HepG2 (cell line): ENCODE data around the gene DPY30. TPM values are rescaled to one million over a fixed set of nuclear protein-coding genes. Genes with fewer than 3 reads are reported as not detected.

Experiments
- ATAC-seq: fragments of 200-7000 bp; cut with Tn5 transposase; 3 replicates; pipeline ENCODE4 v1.9.1; 2020; ENCODE audit warnings: mild to moderate bottlenecking, moderate library complexity
- BruUV-seq: library from RNA; stranded (reverse); fragments of 400-500 nt; replicated peaks from 2 replicates; lab custom pipeline; 2021; lab: Mats Ljungman, UMichigan
- CTCF ChIA-PET: fragments of 300-600 bp; formaldehyde crosslinking; extraction: SDS; loops from one replicate; lab custom pipeline; 2021; ENCODE audit warnings: low total read pairs, inconsistent platforms, low intra/inter-chr PET ratio; lab: Yijun Ruan, JAX
- POLR2A ChIA-PET: fragments of 350-600 bp; sonication (Branson Sonifier 250); formaldehyde crosslinking; loops from one replicate; lab custom pipeline; 2020; ENCODE audit warnings: antibody characterized with exemption, inconsistent platforms; lab: Yijun Ruan, JAX
- DNase-seq: peaks from one replicate; pipeline ENCODE4 v3.0.0-alpha.2; 2015; ENCODE audit warnings: low spot score
- FAIRE-seq: peaks from 3 replicates; lab custom pipeline; 2011; peaks lifted over from hg19 to GRCh38; lab: Jason Lieb, UNC
- H2AFZ ChIP-seq: one replicate; pipeline ENCODE4 v1.6.1; 2011; ENCODE audit warnings: low read length, inconsistent platforms
- H3K27ac ChIP-seq: fragments of 300-600 bp; 3 replicates; pipeline ENCODE4 v1.8.0; 2011; ENCODE audit warnings: mixed run types, mild to moderate bottlenecking, mixed read lengths, low read length, inconsistent platforms; ENCODE audit not compliant: insufficient read depth; ENCODE audit errors: extremely low read length
- H3K27me3 ChIP-seq, 2 experiments: fragments of 200-600 bp in 1 of 2; 2 replicates in 1 of 2; 3 replicates in 1 of 2; pipeline versions ENCODE4 v1.6.0 to v1.8.0; 2011; ENCODE audit warnings: low read length in 2 of 2, mild to moderate bottlenecking in 2 of 2, moderate library complexity in 2 of 2, inconsistent platforms in 1 of 2; ENCODE audit not compliant: insufficient read depth in 2 of 2, control insufficient read depth in 1 of 2
- H3K36me3 ChIP-seq, 2 experiments: fragments of 200-600 bp in 1 of 2; replicated peaks in 1 of 2; 2 replicates in 1 of 2; 3 replicates in 1 of 2; pipeline versions ENCODE4 v1.5.1 to v1.8.0; 2011; ENCODE audit warnings: low read length in 2 of 2, inconsistent platforms in 1 of 2; ENCODE audit not compliant: insufficient read depth in 2 of 2, control insufficient read depth in 1 of 2
- H3K4me1 ChIP-seq: 2 replicates; pipeline ENCODE4 v1.5.1; 2012; ENCODE audit warnings: low read length, inconsistent platforms; ENCODE audit not compliant: insufficient read depth
- H3K4me2 ChIP-seq: 2 replicates; pipeline ENCODE4 v1.6.0; 2011; ENCODE audit warnings: low read depth, low read length, inconsistent platforms
- H3K4me3 ChIP-seq, 3 experiments: fragments of 200-600 bp in 1 of 3; sonication (generic), shearing (Covaris generic) in 1 of 3; replicated peaks in 1 of 3; 2 replicates each; pipeline ENCODE4 v1.5.1; 2011 to 2016; ENCODE audit warnings: low read length in 3 of 3, inconsistent platforms in 2 of 3, low read depth in 2 of 3, mild to moderate bottlenecking in 2 of 3, control low read depth in 1 of 3, mixed read lengths in 1 of 3; ENCODE audit not compliant: insufficient read depth in 1 of 3
- H3K79me2 ChIP-seq: one replicate; pipeline ENCODE4 v1.6.1; 2011; ENCODE audit warnings: low read length, inconsistent platforms; ENCODE audit not compliant: insufficient read depth
- H3K9ac ChIP-seq: 2 replicates; pipeline ENCODE4 v1.6.0; 2011; ENCODE audit warnings: mild to moderate bottlenecking, low read depth, low read length, inconsistent platforms; ENCODE audit not compliant: insufficient read depth
- H3K9me3 ChIP-seq: 2 replicates; pipeline ENCODE4 v1.5.1; 2012; ENCODE audit warnings: mild to moderate bottlenecking, low read length
- H4K20me1 ChIP-seq: 2 replicates; pipeline ENCODE4 v1.6.0; 2011; ENCODE audit warnings: inconsistent platforms, mild to moderate bottlenecking, low read length, moderate library complexity; ENCODE audit not compliant: insufficient read depth
- CHD4 ChIP-seq: fragments of 200-600 bp; sonication (generic); IDR thresholded peaks from 2 replicates; pipeline ENCODE4 v1.7.0; 2017; ENCODE audit warnings: mild to moderate bottlenecking, low read length, borderline replicate concordance
- EED ChIP-seq: sonication (generic); formaldehyde crosslinking; IDR thresholded peaks from 2 replicates; pipeline ENCODE4 v1.5.0; 2020; ENCODE audit warnings: mild to moderate bottlenecking, missing genetic modification reagents
- ELF4 ChIP-seq: sonication (generic); formaldehyde crosslinking; IDR thresholded peaks from 2 replicates; pipeline ENCODE4 v1.5.0; 2020; ENCODE audit warnings: missing genetic modification reagents, mild to moderate bottlenecking, moderate library complexity, borderline replicate concordance
- FOXP1 ChIP-seq, 2 experiments: fragments of 450-650 bp in 1 of 2; IDR thresholded peaks; 2 replicates each; pipeline ENCODE4 v1.6.1; 2017 to 2018; ENCODE audit warnings: antibody characterized with exemption in 1 of 2
- HHEX ChIP-seq: IDR thresholded peaks from 2 replicates; pipeline ENCODE4 v1.6.1; 2016; ENCODE audit warnings: control low read depth
- MBD4 ChIP-seq: IDR thresholded peaks from 2 replicates; pipeline ENCODE4 v1.6.1; 2012; ENCODE audit warnings: low read length, inconsistent platforms, borderline replicate concordance
- NFATC3 ChIP-seq: sonication (generic); formaldehyde crosslinking; IDR thresholded peaks from 2 replicates; pipeline ENCODE4 v1.5.1; 2020; ENCODE audit warnings: mild to moderate bottlenecking, missing genetic modification reagents
- SNAPC2 ChIP-seq: sonication (generic); formaldehyde crosslinking; IDR thresholded peaks from 2 replicates; pipeline ENCODE4 v1.8.1; 2022; ENCODE audit warnings: mild to moderate bottlenecking, missing genetic modification reagents
- TARDBP ChIP-seq: sonication (generic); formaldehyde crosslinking; IDR thresholded peaks from 2 replicates; pipeline ENCODE4 v1.8.0; 2022; ENCODE audit warnings: mild to moderate bottlenecking, missing genetic modification reagents
- TOE1 ChIP-seq: sonication (generic); formaldehyde crosslinking; IDR thresholded peaks from 2 replicates; pipeline ENCODE4 v1.4.0; 2020; ENCODE audit warnings: mild to moderate bottlenecking, missing genetic modification reagents
- ZC3H13 ChIP-seq: sonication (generic); formaldehyde crosslinking; IDR thresholded peaks from 2 replicates; pipeline ENCODE4 v1.8.1; 2023; ENCODE audit warnings: mild to moderate bottlenecking, missing genetic modification reagents, moderate library complexity
- ZNF451 ChIP-seq: sonication (generic); formaldehyde crosslinking; IDR thresholded peaks from 2 replicates; pipeline ENCODE4 v1.5.0; 2020; ENCODE audit warnings: mild to moderate bottlenecking, missing genetic modification reagents
- ZNF788 ChIP-seq: sonication (generic); formaldehyde crosslinking; IDR thresholded peaks from 2 replicates; pipeline ENCODE4 v1.5.0; 2020; ENCODE audit warnings: mild to moderate bottlenecking, missing genetic modification reagents, borderline replicate concordance
- WGBS: methylation state at CpG from one replicate; pipeline ENCODE4 v1.1.6; 2017; ENCODE audit warnings: low lambda C conversion rate; 5-methylcytosine and 5-hydroxymethylcytosine counted together
- in situ Hi-C: cut with HindIII; loops from 2 replicates; pipeline ENCODE4 v1.10.0; 2017; ENCODE audit warnings: low pct_unique_long_range_greater_than_20kb; ENCODE audit not compliant: extremely low pct_ligation_motif_present
- intact Hi-C: fragments of 100-400 bp; cut with micrococcal nuclease; formaldehyde crosslinking; loops from one replicate; pipeline ENCODE4 v1.10.0; 2022; ENCODE audit not compliant: unreplicated experiment
- polyA plus RNA-seq, 8 experiments: library from polyadenylated mRNA; depleted of rRNA in 3 of 8; stranded (reverse) in 7 of 8; unstranded in 1 of 8; fragments of >200 nt; fragmentation: Illumina TruSeq in 4 of 8; extraction: Trizol in 4 of 8; gene quantifications; 2 replicates each; pipeline versions ENCODE4 v1.2.1 to v1.2.3, GENCODE V29; 2011 to 2016; ENCODE audit warnings: low read depth in 4 of 8, missing spikeins in 1 of 8, mixed read lengths in 1 of 8; ENCODE audit not compliant: insufficient read depth in 1 of 8
- total RNA-seq, 5 experiments: library from RNA; depleted of rRNA; stranded (reverse); fragments of >200 nt; fragmentation: Illumina TruSeq; extraction: Trizol; gene quantifications; 2 replicates each; pipeline ENCODE4 v1.2.3, GENCODE V29; 2016; ENCODE audit warnings: low read depth in 1 of 5
- TF ChIP-seq, protein P1 (sequence below): sonication (generic); formaldehyde crosslinking; IDR thresholded peaks from 2 replicates; pipeline ENCODE4 v1.8.0; 2022; ENCODE audit warnings: missing genetic modification reagents, low read depth, mild to moderate bottlenecking, borderline replicate concordance
- TF ChIP-seq, protein P2 (sequence below): fragments of 450-650 bp; IDR thresholded peaks from 2 replicates; pipeline ENCODE4 v1.6.1; 2017
- TF ChIP-seq, protein P3 (sequence below): sonication (generic); formaldehyde crosslinking; IDR thresholded peaks from 2 replicates; pipeline ENCODE4 v1.4.0; 2020; ENCODE audit warnings: mild to moderate bottlenecking, missing genetic modification reagents
- TF ChIP-seq, protein P4 (sequence below): sonication (generic); formaldehyde crosslinking; conservative IDR thresholded peaks from 2 replicates; pipeline ENCODE4 v1.5.0; 2020; ENCODE audit warnings: missing genetic modification reagents

DPY30 gene
- total and polyA plus RNA-seq, 2 of the 13 experiments (the other 11 are each of a cell fraction or from before 2014, with no cell fraction given): 98.1 to 118 TPM

DNA sequence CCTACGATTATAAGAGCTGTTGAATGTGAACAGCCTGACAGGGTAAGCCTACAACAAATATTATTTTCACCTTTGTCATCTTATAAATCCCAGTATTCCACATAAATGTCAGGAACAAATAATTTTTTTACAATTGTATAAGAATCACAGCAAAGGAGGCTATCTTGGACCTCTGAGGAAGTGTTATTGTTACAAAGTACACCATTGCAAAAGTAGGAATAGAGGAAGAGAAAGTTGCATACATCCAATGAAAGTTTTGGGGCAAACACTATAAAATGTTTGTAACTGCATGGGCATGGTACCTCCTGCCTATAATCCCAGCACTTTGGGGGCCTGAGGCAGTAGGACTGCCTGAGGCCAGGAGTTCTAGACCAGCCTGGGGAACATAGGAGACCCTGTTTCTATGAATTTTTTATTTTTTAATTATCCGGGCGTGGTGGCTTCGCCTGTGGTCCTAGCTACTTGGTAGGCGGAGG lies 28.1 kb downstream of the DPY30 start:
- Histone ChIP-seq H3K79me2 (peaks cover 30% of the 10 kb centered on the region), H3K4me2 (peak overlapping the region; percentile 98), H3K4me3 (peak overlapping the region; percentile 64 to 76 (median 75); a peak in 5 of 6 replicates), H3K27me3 (no peaks in the 10 kb centered on the region; a peak in 1 of 5 replicates), H2AFZ (peak overlapping the region; percentile 28), H3K9ac (peak overlapping the region; percentile 84), H3K4me1 (peaks cover 34% of the 10 kb centered on the region), H3K9me3 (no peaks in the 10 kb centered on the region), H3K36me3 (no peaks in the 10 kb centered on the region), H3K27ac (peak overlapping the region; percentile 93), H4K20me1 (peaks cover 27% of the 10 kb centered on the region)
- ChIA-PET POLR2A (interaction anchor here (0.6 to 1.9 kb wide), 3 partner anchors 8 to 51 kb away, joined by 4 to 22 read pairs (median 14); partner anchors contain the start of genes DPY30 and SPAST), CTCF (no interaction called here)
- no peak for DNase-seq
- no peak for FAIRE-seq
- intact Hi-C loops: loop anchor here (2.0 kb wide), 1 partner anchor 51 kb away; the partner anchor contains the start of gene SPAST
- TF ChIP-seq, protein P1, sequence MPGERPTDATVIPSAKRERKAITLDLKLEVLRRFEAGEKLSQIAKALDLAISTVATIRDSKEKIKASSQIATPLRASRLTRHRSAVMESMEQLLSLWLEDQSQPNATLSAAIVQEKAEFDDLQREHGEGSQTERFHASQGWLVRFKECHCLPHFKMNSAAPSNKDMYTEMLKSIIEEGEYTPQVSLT: peak; percentile 82; the same call in 1 of the 2 replicates
- TF ChIP-seq ZNF451 (CRISPR knock-in tag) (no peak), EED (no peak), MBD4 (no peak), CHD4 (peak; percentile 91; the same call in 1 of the 2 replicates), TOE1 (no peak), ZNF788 (CRISPR knock-in tag) (no peak), NFATC3 (CRISPR knock-in tag) (no peak), FOXP1 (IDR thresholded peaks at IDR 0.05) (no peak), FOXP1 (CRISPR knock-in tag; IDR thresholded peaks at IDR 0.05) (no peak), SNAPC2 (CRISPR knock-in tag) (0 out of 2 replicates have a peak, but pooled peaks have one; percentile 43), ZC3H13 (no peak), ELF4 (0 out of 2 replicates have a peak, but pooled peaks have one; percentile 11), TARDBP (CRISPR knock-in tag) (0 out of 2 replicates have a peak, but pooled peaks have one; percentile 19), HHEX (no peak)
- TF ChIP-seq, protein P2, sequence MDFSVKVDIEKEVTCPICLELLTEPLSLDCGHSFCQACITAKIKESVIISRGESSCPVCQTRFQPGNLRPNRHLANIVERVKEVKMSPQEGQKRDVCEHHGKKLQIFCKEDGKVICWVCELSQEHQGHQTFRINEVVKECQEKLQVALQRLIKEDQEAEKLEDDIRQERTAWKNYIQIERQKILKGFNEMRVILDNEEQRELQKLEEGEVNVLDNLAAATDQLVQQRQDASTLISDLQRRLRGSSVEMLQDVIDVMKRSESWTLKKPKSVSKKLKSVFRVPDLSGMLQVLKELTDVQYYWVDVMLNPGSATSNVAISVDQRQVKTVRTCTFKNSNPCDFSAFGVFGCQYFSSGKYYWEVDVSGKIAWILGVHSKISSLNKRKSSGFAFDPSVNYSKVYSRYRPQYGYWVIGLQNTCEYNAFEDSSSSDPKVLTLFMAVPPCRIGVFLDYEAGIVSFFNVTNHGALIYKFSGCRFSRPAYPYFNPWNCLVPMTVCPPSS: no peak
- TF ChIP-seq, protein P3, sequence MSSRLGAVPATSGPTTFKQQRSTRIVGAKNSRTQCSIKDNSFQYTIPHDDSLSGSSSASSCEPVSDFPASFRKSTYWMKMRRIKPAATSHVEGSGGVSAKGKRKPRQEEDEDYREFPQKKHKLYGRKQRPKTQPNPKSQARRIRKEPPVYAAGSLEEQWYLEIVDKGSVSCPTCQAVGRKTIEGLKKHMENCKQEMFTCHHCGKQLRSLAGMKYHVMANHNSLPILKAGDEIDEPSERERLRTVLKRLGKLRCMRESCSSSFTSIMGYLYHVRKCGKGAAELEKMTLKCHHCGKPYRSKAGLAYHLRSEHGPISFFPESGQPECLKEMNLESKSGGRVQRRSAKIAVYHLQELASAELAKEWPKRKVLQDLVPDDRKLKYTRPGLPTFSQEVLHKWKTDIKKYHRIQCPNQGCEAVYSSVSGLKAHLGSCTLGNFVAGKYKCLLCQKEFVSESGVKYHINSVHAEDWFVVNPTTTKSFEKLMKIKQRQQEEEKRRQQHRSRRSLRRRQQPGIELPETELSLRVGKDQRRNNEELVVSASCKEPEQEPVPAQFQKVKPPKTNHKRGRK: no peak
- TF ChIP-seq, protein P4, sequence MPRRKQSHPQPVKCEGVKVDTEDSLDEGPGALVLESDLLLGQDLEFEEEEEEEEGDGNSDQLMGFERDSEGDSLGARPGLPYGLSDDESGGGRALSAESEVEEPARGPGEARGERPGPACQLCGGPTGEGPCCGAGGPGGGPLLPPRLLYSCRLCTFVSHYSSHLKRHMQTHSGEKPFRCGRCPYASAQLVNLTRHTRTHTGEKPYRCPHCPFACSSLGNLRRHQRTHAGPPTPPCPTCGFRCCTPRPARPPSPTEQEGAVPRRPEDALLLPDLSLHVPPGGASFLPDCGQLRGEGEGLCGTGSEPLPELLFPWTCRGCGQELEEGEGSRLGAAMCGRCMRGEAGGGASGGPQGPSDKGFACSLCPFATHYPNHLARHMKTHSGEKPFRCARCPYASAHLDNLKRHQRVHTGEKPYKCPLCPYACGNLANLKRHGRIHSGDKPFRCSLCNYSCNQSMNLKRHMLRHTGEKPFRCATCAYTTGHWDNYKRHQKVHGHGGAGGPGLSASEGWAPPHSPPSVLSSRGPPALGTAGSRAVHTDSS: no peak
- ATAC-seq: no peak
- 83% methylated on average over 5 of the region's 5 CpGs for WGBS
- in situ Hi-C loops: no loop called here
- BruUV-seq: no TSS peak
